Measurements from ENCODE around the gene MMP13.

- TF ChIP-seq EP300 (IDR thresholded peaks at IDR 0.05) (no peak), CEBPB (IDR thresholded peaks at IDR 0.05) (no peak), CTCF (IDR thresholded peaks at IDR 0.05) (no peak), SMC3 (IDR thresholded peaks at IDR 0.05) (no peak), HOXB13 (CRISPR knock-in tag; IDR thresholded peaks at IDR 0.05; ENCODE audit: low read depth) (no peak), POLR2A (IDR thresholded peaks at IDR 0.05; ENCODE audit: low read length) (no peak), SREBF2 (IDR thresholded peaks at IDR 0.05) (no peak), BHLHE40 (IDR thresholded peaks at IDR 0.05; ENCODE audit: low read depth, low read length) (no peak), RNF2 (IDR thresholded peaks at IDR 0.05; ENCODE audit: borderline replicate concordance, low read depth) (no peak), CHD2 (IDR thresholded peaks at IDR 0.05; ENCODE audit: low read length, partially characterized antibody) (no peak), KDM5A (IDR thresholded peaks at IDR 0.05) (no peak), HDAC2 (IDR thresholded peaks at IDR 0.05) (no peak)
- TF ChIP-seq, protein P1, sequence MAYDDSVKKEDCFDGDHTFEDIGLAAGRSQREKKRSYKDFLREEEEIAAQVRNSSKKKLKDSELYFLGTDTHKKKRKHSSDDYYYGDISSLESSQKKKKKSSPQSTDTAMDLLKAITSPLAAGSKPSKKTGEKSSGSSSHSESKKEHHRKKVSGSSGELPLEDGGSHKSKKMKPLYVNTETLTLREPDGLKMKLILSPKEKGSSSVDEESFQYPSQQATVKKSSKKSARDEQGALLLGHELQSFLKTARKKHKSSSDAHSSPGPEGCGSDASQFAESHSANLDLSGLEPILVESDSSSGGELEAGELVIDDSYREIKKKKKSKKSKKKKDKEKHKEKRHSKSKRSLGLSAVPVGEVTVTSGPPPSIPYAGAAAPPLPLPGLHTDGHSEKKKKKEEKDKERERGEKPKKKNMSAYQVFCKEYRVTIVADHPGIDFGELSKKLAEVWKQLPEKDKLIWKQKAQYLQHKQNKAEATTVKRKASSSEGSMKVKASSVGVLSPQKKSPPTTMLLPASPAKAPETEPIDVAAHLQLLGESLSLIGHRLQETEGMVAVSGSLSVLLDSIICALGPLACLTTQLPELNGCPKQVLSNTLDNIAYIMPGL (CRISPR knock-in tag; IDR thresholded peaks at IDR 0.05; ENCODE audit: borderline replicate concordance) = no peak
Measured at GRCh38 chr11:102933627-102934026, 21.9 kb downstream of the MMP13 start.
